DND-41 (cell line): ENCODE data around the gene SCART1.
A peak's percentile ranks its signal among the peaks of the same experiment; 100 is the strongest.

Experiments used
- ATAC-seq: fragments of 200-7000 bp; cut with Tn5 transposase; 3 replicates; pipeline ENCODE4 v1.9.1; 2021; ENCODE audit warnings: low read depth; ENCODE audit not compliant: insufficient read depth
- DNase-seq: peaks from one replicate; pipeline ENCODE4 v3.0.0-alpha.2; 2020
- H2AFZ ChIP-seq: 2 replicates; pipeline ENCODE4 v1.6.0; 2012; ENCODE audit warnings: low read depth, low read length
- H3K27ac ChIP-seq: 2 replicates; pipeline ENCODE4 v1.5.1; 2012; ENCODE audit warnings: low read length, inconsistent platforms
- H3K27me3 ChIP-seq: fragments of 200-600 bp; sonication (generic); 2 replicates; pipeline ENCODE4 v1.6.0; 2012; ENCODE audit warnings: low read length, mild to moderate bottlenecking, inconsistent platforms; ENCODE audit not compliant: insufficient read depth, poor library complexity
- H3K36me3 ChIP-seq: 2 replicates; pipeline ENCODE4 v1.5.1; 2012; ENCODE audit warnings: low read length, inconsistent platforms; ENCODE audit not compliant: insufficient read depth
- H3K4me1 ChIP-seq: 2 replicates; pipeline ENCODE4 v1.5.1; 2012; ENCODE audit warnings: mild to moderate bottlenecking, low read length; ENCODE audit not compliant: insufficient read depth
- H3K4me2 ChIP-seq: 2 replicates; pipeline ENCODE4 v1.6.0; 2012; ENCODE audit warnings: mild to moderate bottlenecking, moderate library complexity, low read length, inconsistent platforms; ENCODE audit not compliant: insufficient read depth
- H3K4me3 ChIP-seq, 2 experiments: fragments of 200-600 bp in 1 of 2; shearing (Covaris generic) in 1 of 2; 2 replicates each; pipeline ENCODE4 v1.5.1; 2012 to 2016; ENCODE audit warnings: inconsistent platforms in 2 of 2, low read length in 2 of 2, mild to moderate bottlenecking in 2 of 2, low read depth in 1 of 2, moderate library complexity in 1 of 2
- H3K79me2 ChIP-seq: 2 replicates; pipeline ENCODE4 v1.6.0; 2012; ENCODE audit warnings: low read length, inconsistent platforms; ENCODE audit not compliant: insufficient read depth
- H3K9ac ChIP-seq: 2 replicates; pipeline ENCODE4 v1.6.0; 2012; ENCODE audit warnings: low read depth, mild to moderate bottlenecking, inconsistent platforms, low read length, moderate library complexity
- H3K9me3 ChIP-seq: 2 replicates; pipeline ENCODE4 v1.5.1; 2012; ENCODE audit warnings: low read length, moderate library complexity, mild to moderate bottlenecking, inconsistent platforms; ENCODE audit not compliant: insufficient read depth, severe bottlenecking
- H4K20me1 ChIP-seq: 2 replicates; pipeline ENCODE4 v1.6.0; 2012; ENCODE audit warnings: low read length; ENCODE audit not compliant: insufficient read depth
- EZH2 ChIP-seq: IDR thresholded peaks from 3 replicates; pipeline ENCODE4 v1.6.1; 2012; ENCODE audit warnings: borderline replicate concordance, low read depth, mild to moderate bottlenecking, moderate library complexity, low read length, inconsistent platforms; ENCODE audit not compliant: severe bottlenecking
- TF ChIP-seq, protein P1 (sequence below): IDR thresholded peaks from 2 replicates; pipeline ENCODE4 v1.5.1; 2012; ENCODE audit warnings: borderline replicate concordance, low read length, moderate library complexity, mild to moderate bottlenecking; ENCODE audit not compliant: poor library complexity, severe bottlenecking; ENCODE audit errors: extremely low read depth

SCART1 gene

GRCh38 chr10:133420579-133420978, 33.2 kb upstream of the SCART1 start:
- no peaks in the 10 kb centered on the region; the same call in 1 of the 2 replicates for H4K20me1 ChIP-seq
- H3K9ac ChIP-seq, result no peak overlapping the region
- DNase-seq (peak; percentile 4), ATAC-seq (no peak)
- H3K4me3 ChIP-seq, result no peak overlapping the region
- peaks cover 25% of the 10 kb centered on the region for H3K9me3 ChIP-seq
- no peak overlapping the region for H3K4me2 ChIP-seq
- H3K27ac ChIP-seq, result no peak overlapping the region
- no peak for TF ChIP-seq EZH2
- TF ChIP-seq, protein P1, sequence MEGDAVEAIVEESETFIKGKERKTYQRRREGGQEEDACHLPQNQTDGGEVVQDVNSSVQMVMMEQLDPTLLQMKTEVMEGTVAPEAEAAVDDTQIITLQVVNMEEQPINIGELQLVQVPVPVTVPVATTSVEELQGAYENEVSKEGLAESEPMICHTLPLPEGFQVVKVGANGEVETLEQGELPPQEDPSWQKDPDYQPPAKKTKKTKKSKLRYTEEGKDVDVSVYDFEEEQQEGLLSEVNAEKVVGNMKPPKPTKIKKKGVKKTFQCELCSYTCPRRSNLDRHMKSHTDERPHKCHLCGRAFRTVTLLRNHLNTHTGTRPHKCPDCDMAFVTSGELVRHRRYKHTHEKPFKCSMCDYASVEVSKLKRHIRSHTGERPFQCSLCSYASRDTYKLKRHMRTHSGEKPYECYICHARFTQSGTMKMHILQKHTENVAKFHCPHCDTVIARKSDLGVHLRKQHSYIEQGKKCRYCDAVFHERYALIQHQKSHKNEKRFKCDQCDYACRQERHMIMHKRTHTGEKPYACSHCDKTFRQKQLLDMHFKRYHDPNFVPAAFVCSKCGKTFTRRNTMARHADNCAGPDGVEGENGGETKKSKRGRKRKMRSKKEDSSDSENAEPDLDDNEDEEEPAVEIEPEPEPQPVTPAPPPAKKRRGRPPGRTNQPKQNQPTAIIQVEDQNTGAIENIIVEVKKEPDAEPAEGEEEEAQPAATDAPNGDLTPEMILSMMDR, result no peak
- H3K27me3 ChIP-seq, result no peaks in the 10 kb centered on the region
- peaks cover 5% of the 10 kb centered on the region; the same call in 1 of the 2 replicates for H3K79me2 ChIP-seq
- H3K36me3 ChIP-seq, result peaks cover 57% of the 10 kb centered on the region
- H2AFZ ChIP-seq, result no peak overlapping the region
- H3K4me1 ChIP-seq, result no peaks in the 10 kb centered on the region

- Histone ChIP-seq H3K27me3 (no peaks in the 10 kb centered on the region), H3K9ac (no peak overlapping the region), H3K4me1 (no peaks in the 10 kb centered on the region), H3K79me2 (0 out of 2 replicates have a peak, but pooled peaks cover 4% of the 10 kb centered on the region), H3K4me3 (no peak overlapping the region), H2AFZ (no peak overlapping the region), H3K36me3 (peaks cover 51% of the 10 kb centered on the region), H3K4me2 (no peak overlapping the region), H3K9me3 (peaks cover 19% of the 10 kb centered on the region), H3K27ac (no peak overlapping the region), H4K20me1 (no peaks in the 10 kb centered on the region; the same call in 1 of the 2 replicates)
- DNase-seq (no peak), ATAC-seq (no peak; the same call in 2 of the 3 replicates)
- TF ChIP-seq, protein P1, result no peak
Measured at GRCh38 chr10:133421336-133422222, 32.2 kb upstream of the SCART1 start.

- H3K4me3 ChIP-seq, result no peak overlapping the region
- H3K9me3 ChIP-seq, result peaks cover 19% of the 10 kb centered on the region
- H4K20me1 ChIP-seq, result no peaks in the 10 kb centered on the region; the same call in 1 of the 2 replicates
- H2AFZ ChIP-seq, result no peak overlapping the region
- no peak overlapping the region for H3K27ac ChIP-seq
- peaks cover 51% of the 10 kb centered on the region for H3K36me3 ChIP-seq
- no peaks in the 10 kb centered on the region for H3K4me1 ChIP-seq
- ATAC-seq (no peak), DNase-seq (no peak)
- no peak overlapping the region for H3K4me2 ChIP-seq
- H3K27me3 ChIP-seq, result no peaks in the 10 kb centered on the region
- no peak for TF ChIP-seq EZH2
- TF ChIP-seq, protein P1, result no peak
- H3K9ac ChIP-seq, result no peak overlapping the region
- H3K79me2 ChIP-seq, result 0 out of 2 replicates have a peak, but pooled peaks cover 4% of the 10 kb centered on the region
Measured at GRCh38 chr10:133422223-133422806, 31.4 kb upstream of the SCART1 start.
